Measurements from ENCODE around the gene CREB3L2. TPM values are rescaled to one million over a fixed set of nuclear protein-coding genes. Genes with fewer than 3 reads are reported as not detected.

Gene CREB3L2
- total RNA-seq, 1 experiment from 2014 or later: 41.2 TPM

- H3K27me3 ChIP-seq (ENCODE audit: insufficient read depth, low read depth): no peaks in the 10 kb centered on the region
- no peak overlapping the region for H3K4me2 ChIP-seq
- no TSS peak for BruUV-seq (replicated peaks)
- H3K27ac ChIP-seq: no peak overlapping the region
- peaks cover 72% of the 10 kb centered on the region for H3K79me2 ChIP-seq (ENCODE audit: low read depth)
- CTCF ChIA-PET: no interaction called here
- no peaks in the 10 kb centered on the region for H3K9me2 ChIP-seq (ENCODE audit: insufficient read depth)
- no peak overlapping the region for H2AFZ ChIP-seq
- peaks cover 40% of the 10 kb centered on the region for H3F3A ChIP-seq (ENCODE audit: insufficient read depth, low read depth)
- H3K4me1 ChIP-seq (replicated peaks; ENCODE audit: insufficient read depth): peaks cover 42% of the 10 kb centered on the region
- POLR2A ChIA-PET (ENCODE audit: unreplicated experiment): no interaction called here
- intact Hi-C loops (cut with micrococcal nuclease; ENCODE audit: unreplicated experiment): no loop called here
- no peaks in the 10 kb centered on the region for H4K20me1 ChIP-seq (ENCODE audit: insufficient read depth)
- H3K36me3 ChIP-seq (ENCODE audit: low read depth): no peaks in the 10 kb centered on the region
- H3K4me3 ChIP-seq: no peak overlapping the region
- no peaks in the 10 kb centered on the region for H3K9me3 ChIP-seq (ENCODE audit: insufficient read depth, low read depth)
- TF ChIP-seq EZH2 (IDR thresholded peaks at IDR 0.05; ENCODE audit: low read depth): no peak
- TF ChIP-seq, protein P1, sequence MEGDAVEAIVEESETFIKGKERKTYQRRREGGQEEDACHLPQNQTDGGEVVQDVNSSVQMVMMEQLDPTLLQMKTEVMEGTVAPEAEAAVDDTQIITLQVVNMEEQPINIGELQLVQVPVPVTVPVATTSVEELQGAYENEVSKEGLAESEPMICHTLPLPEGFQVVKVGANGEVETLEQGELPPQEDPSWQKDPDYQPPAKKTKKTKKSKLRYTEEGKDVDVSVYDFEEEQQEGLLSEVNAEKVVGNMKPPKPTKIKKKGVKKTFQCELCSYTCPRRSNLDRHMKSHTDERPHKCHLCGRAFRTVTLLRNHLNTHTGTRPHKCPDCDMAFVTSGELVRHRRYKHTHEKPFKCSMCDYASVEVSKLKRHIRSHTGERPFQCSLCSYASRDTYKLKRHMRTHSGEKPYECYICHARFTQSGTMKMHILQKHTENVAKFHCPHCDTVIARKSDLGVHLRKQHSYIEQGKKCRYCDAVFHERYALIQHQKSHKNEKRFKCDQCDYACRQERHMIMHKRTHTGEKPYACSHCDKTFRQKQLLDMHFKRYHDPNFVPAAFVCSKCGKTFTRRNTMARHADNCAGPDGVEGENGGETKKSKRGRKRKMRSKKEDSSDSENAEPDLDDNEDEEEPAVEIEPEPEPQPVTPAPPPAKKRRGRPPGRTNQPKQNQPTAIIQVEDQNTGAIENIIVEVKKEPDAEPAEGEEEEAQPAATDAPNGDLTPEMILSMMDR (conservative IDR thresholded peaks at IDR 0.05): no peak
- no peak for DNase-seq
Measured at GRCh38 chr7:137976232-137976631, 25.7 kb downstream of the CREB3L2 start.

DNA sequence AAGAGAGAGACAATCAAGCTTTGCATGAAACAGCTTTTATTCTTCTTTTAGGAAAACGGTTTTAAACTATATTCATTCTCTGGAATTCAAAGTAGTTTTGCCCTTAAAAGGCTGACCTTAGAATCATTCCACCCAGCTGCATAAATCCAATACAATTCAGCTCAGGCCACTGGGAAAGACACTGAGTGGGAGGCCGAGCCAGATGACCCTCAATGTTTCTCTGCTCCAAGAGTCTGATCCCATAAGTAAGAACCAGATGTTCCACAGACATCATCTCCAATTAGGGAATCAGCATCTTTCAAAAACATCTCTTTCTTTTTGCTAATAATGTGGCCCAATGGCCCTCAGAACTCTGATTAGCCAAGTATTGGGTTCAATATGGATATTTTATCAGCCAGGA lies 26.1 kb downstream of the CREB3L2 start:
- CTCF ChIA-PET: no interaction called here
- H3K4me2 ChIP-seq: no peak overlapping the region
- H3K4me3 ChIP-seq: no peak overlapping the region
- peaks cover 37% of the 10 kb centered on the region for H3K4me1 ChIP-seq (replicated peaks; ENCODE audit: insufficient read depth)
- no peak overlapping the region for H3K27ac ChIP-seq
- no peaks in the 10 kb centered on the region for H3K36me3 ChIP-seq (ENCODE audit: low read depth)
- intact Hi-C loops (cut with micrococcal nuclease; ENCODE audit: unreplicated experiment): no loop called here
- peaks cover 36% of the 10 kb centered on the region for H3F3A ChIP-seq (ENCODE audit: insufficient read depth, low read depth)
- POLR2A ChIA-PET (ENCODE audit: unreplicated experiment): no interaction called here
- H2AFZ ChIP-seq: no peak overlapping the region
- H3K79me2 ChIP-seq (ENCODE audit: low read depth): peaks cover 70% of the 10 kb centered on the region
- DNase-seq: no peak
- no peak for TF ChIP-seq EZH2 (IDR thresholded peaks at IDR 0.05; ENCODE audit: low read depth)
- TF ChIP-seq, protein P1 (conservative IDR thresholded peaks at IDR 0.05): no peak
- no peaks in the 10 kb centered on the region for H3K27me3 ChIP-seq (ENCODE audit: insufficient read depth, low read depth)
- no peaks in the 10 kb centered on the region for H3K9me3 ChIP-seq (ENCODE audit: insufficient read depth, low read depth)
- H3K9me2 ChIP-seq (ENCODE audit: insufficient read depth): no peaks in the 10 kb centered on the region
- BruUV-seq (replicated peaks): no TSS peak
- H4K20me1 ChIP-seq (ENCODE audit: insufficient read depth): no peaks in the 10 kb centered on the region

- no peak overlapping the region for H3K27ac ChIP-seq
- DNase-seq: no peak
- no peak overlapping the region for H3K4me2 ChIP-seq
- no peak overlapping the region for H3K4me3 ChIP-seq
- H3K4me1 ChIP-seq (replicated peaks; ENCODE audit: insufficient read depth): peaks cover 32% of the 10 kb centered on the region
- H4K20me1 ChIP-seq (ENCODE audit: insufficient read depth): no peaks in the 10 kb centered on the region
- H3K79me2 ChIP-seq (ENCODE audit: low read depth): peaks cover 68% of the 10 kb centered on the region
- TF ChIP-seq EZH2 (IDR thresholded peaks at IDR 0.05; ENCODE audit: low read depth): no peak
- TF ChIP-seq, protein P1 (conservative IDR thresholded peaks at IDR 0.05): no peak
- H3K27me3 ChIP-seq (ENCODE audit: insufficient read depth, low read depth): no peaks in the 10 kb centered on the region
- POLR2A ChIA-PET (ENCODE audit: unreplicated experiment): no interaction called here
- 0 out of 2 replicates have a peak, but pooled peaks cover under 1% of the 10 kb centered on the region for H3K9me3 ChIP-seq (ENCODE audit: insufficient read depth, low read depth)
- intact Hi-C loops (cut with micrococcal nuclease; ENCODE audit: unreplicated experiment): no loop called here
- CTCF ChIA-PET: no interaction called here
- H3F3A ChIP-seq (ENCODE audit: insufficient read depth, low read depth): peaks cover 32% of the 10 kb centered on the region
- no TSS peak for BruUV-seq (replicated peaks)
- H2AFZ ChIP-seq: no peak overlapping the region
- no peaks in the 10 kb centered on the region for H3K36me3 ChIP-seq (ENCODE audit: low read depth)
- no peaks in the 10 kb centered on the region for H3K9me2 ChIP-seq (ENCODE audit: insufficient read depth)
Measured at GRCh38 chr7:137975221-137975620, 26.7 kb downstream of the CREB3L2 start.

Measured in PC-9 (cell line).